Sigmoid colon (tissue), 7 donors: Measurements from ENCODE around the gene TOPBP1. TPM values are rescaled to one million over a fixed set of nuclear protein-coding genes. Genes with fewer than 3 reads are reported as not detected.

Experiments
- DNase-seq: peaks from one replicate; pipeline ENCODE4 v3.0.0-alpha.2; 2019
- H3K27ac ChIP-seq, 4 donors: fragments of 200-600 bp; sonication (generic); one replicate each; pipeline ENCODE4 v1.5.1; 2016 to 2019; ENCODE audit warnings: mild to moderate bottlenecking in 1 of 4
- H3K27me3 ChIP-seq, 3 donors: fragments of 200-600 bp; sonication (generic); one replicate each; pipeline ENCODE4 v1.5.1; 2019; ENCODE audit warnings: mild to moderate bottlenecking in 1 of 3
- H3K36me3 ChIP-seq, 4 donors: fragments of 200-600 bp; sonication (generic); one replicate each; pipeline ENCODE4 v1.5.1; 2016 to 2019
- H3K4me1 ChIP-seq, 4 donors: fragments of 200-600 bp; sonication (generic); one replicate each; pipeline ENCODE4 v1.5.1; 2017 to 2019
- H3K4me3 ChIP-seq, 4 donors: fragments of 200-600 bp; sonication (generic); one replicate each; pipeline ENCODE4 v1.5.1; 2017 to 2019; ENCODE audit warnings: mild to moderate bottlenecking in 2 of 4, moderate library complexity in 1 of 4
- H3K9me3 ChIP-seq, 4 donors: fragments of 200-600 bp in 3 of 4; sonication (generic) in 3 of 4; one replicate each; pipeline versions ENCODE4 v1.5.1 to v1.6.1; 2013 to 2019
- EP300 ChIP-seq, 4 donors: sonication (generic); formaldehyde crosslinking; IDR thresholded peaks; one replicate each; pipeline ENCODE4 v1.6.1; 2017; ENCODE audit warnings: antibody characterized with exemption in 4 of 4
- POLR2A ChIP-seq, 2 donors: fragments of 450-650 bp; IDR thresholded peaks; one replicate each; pipeline ENCODE4 v1.6.1; 2016; ENCODE audit warnings: antibody characterized with exemption in 2 of 2, mild to moderate bottlenecking in 2 of 2, moderate library complexity in 2 of 2
- POLR2AphosphoS5 ChIP-seq, 4 donors: sonication (generic); formaldehyde crosslinking; IDR thresholded peaks; one replicate each; pipeline ENCODE4 v1.6.1; 2017; ENCODE audit warnings: antibody characterized with exemption in 4 of 4
- WGBS, 2 donors: extraction: QIAGEN DNeasy Blood & Tissue Kit; methylation state at CpG; one replicate each; pipeline ENCODE4 v1.1.7; 2013; 5-methylcytosine and 5-hydroxymethylcytosine counted together
- intact Hi-C: fragments of 100-400 bp; cut with DNase I; formaldehyde crosslinking; loops from one replicate; pipeline ENCODE4 v1.15.1; 2023
- polyA plus RNA-seq, 3 donors: library from polyadenylated mRNA; stranded (reverse); fragments of 200-250 nt; gene quantifications; one replicate each; pipeline ENCODE4 v1.2.3, GENCODE V29; 2013
- total RNA-seq, 4 donors: library from RNA; depleted of rRNA; stranded (reverse); fragments of >200 nt; gene quantifications; one replicate each; pipeline ENCODE4 v1.1.0, GENCODE V29; 2016
- TF ChIP-seq, protein P1 (sequence below), 4 experiments: fragments of 450-650 bp in 3 of 4; fragments of 200-600 bp in 1 of 4; IDR thresholded peaks; one replicate each; pipeline ENCODE4 v1.5.1; 2016 to 2019; ENCODE audit warnings: antibody characterized with exemption in 4 of 4, mild to moderate bottlenecking in 3 of 4, moderate library complexity in 2 of 4
- donor health status: healthy with polysubstance abuse.
- donor health status: Bipolar disorder and iron deficiency.
- donor health status: healthy.

Gene TOPBP1
- total and polyA plus RNA-seq, 7 donors, result 4.8 to 30.2 (median 15.9) TPM

DNA sequence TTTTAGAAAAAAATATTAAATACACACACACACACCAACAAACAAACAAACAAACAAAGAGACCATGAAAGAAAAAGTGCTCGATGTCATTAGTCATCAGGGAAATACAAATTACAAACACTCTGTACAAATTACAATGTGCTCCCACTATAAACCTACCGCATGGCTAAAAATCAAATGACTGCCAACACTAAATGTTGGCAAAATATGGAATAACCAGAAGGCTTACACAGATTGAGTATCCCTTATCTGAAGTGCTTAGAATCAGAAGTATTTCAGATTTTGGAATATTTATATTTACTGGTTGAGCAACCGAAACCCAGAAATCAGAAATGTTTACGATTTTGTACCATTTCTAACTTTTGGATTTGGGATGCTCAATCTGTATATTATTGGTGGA is 54.8 kb downstream of the TOPBP1 start:
- DNase-seq, result no peak
- TF ChIP-seq POLR2AphosphoS5 (IDR thresholded peaks at IDR 0.05), result no peak
- TF ChIP-seq, protein P1, sequence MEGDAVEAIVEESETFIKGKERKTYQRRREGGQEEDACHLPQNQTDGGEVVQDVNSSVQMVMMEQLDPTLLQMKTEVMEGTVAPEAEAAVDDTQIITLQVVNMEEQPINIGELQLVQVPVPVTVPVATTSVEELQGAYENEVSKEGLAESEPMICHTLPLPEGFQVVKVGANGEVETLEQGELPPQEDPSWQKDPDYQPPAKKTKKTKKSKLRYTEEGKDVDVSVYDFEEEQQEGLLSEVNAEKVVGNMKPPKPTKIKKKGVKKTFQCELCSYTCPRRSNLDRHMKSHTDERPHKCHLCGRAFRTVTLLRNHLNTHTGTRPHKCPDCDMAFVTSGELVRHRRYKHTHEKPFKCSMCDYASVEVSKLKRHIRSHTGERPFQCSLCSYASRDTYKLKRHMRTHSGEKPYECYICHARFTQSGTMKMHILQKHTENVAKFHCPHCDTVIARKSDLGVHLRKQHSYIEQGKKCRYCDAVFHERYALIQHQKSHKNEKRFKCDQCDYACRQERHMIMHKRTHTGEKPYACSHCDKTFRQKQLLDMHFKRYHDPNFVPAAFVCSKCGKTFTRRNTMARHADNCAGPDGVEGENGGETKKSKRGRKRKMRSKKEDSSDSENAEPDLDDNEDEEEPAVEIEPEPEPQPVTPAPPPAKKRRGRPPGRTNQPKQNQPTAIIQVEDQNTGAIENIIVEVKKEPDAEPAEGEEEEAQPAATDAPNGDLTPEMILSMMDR (IDR thresholded peaks at IDR 0.05), result no peak
- TF ChIP-seq POLR2A (IDR thresholded peaks at IDR 0.05), result no peak
- TF ChIP-seq EP300 (IDR thresholded peaks at IDR 0.05), result no peak
- Histone ChIP-seq H3K9me3 (no peaks in the 10 kb centered on the region), H3K27ac (no peak overlapping the region), H3K36me3 (peaks cover 9 to 72% (median 20%) of the 10 kb centered on the region in 4 donors), H3K27me3 (no peaks in the 10 kb centered on the region), H3K4me3 (no peak overlapping the region), H3K4me1 (no peaks in the 10 kb centered on the region)
- WGBS, 2 donors, result 96 to 98% methylated on average over 4 of the region's 4 CpGs
- intact Hi-C loops, result no loop called here

DNA sequence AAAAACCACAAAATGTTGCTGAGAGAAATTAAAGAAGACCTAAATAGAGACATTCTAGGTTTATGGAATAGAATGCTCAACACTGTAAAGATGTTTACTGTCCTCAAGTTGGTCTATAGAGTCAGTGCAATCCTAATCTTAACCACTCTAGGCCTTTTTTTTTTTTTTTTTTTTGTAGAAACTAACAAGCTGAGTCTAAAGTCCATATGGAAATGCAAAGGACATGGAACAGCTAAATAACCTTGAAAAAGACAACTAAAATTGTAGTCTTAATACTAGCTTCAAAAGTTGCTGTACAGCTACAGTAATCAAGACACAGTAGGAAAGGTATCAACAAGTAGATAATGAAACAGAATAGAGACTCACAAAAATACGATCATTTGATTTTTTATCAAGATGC is 55.4 kb downstream of the TOPBP1 start:
- 98% methylated on average over 1 of the region's 1 CpG for WGBS, 2 donors
- intact Hi-C loops, result no loop called here

DNA sequence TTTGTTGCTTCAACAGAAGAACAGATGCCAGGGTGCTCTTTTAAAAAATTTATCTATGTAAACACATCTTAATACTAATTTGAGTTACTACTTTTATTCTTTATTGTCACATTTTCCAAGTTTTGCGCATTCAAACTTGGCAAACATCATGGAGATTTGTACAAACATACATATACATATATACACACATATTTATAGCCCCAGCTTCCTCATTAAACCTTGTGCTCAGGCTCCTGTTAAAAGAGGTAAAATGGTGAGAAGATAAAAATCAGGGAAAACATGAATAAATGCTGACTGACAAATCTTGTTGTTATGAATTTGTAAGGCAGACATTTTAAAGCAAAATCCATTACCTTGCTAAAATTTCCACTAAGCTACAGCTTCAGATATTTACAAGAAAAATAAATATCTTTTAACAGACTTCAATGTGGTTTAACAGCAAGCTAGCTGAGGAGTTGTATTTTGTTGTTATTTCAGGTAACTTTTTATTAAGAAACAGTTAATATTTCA is 61.1 kb downstream of the TOPBP1 start:
- peaks cover 0 to 16% (median 0%) of the 10 kb centered on the region in 4 donors for H3K36me3 ChIP-seq
- TF ChIP-seq POLR2A (IDR thresholded peaks at IDR 0.05), result no peak
- TF ChIP-seq, protein P1 (IDR thresholded peaks at IDR 0.05), result no peak
- 94 to 98% methylated on average over 1 of the region's 1 CpG for WGBS, 2 donors
- H3K4me3 ChIP-seq, result no peak overlapping the region
- no peaks in the 10 kb centered on the region for H3K9me3 ChIP-seq
- intact Hi-C loops, result no loop called here
- H3K4me1 ChIP-seq, result no peaks in the 10 kb centered on the region
- H3K27ac ChIP-seq, result no peak overlapping the region
- H3K27me3 ChIP-seq, result no peaks in the 10 kb centered on the region
- no peak for DNase-seq

More for the DNA sequence above, 55.4 kb downstream of the TOPBP1 start:
- no peak for DNase-seq
- Histone ChIP-seq H3K27me3 (no peaks in the 10 kb centered on the region), H3K4me3 (no peak overlapping the region), H3K9me3 (no peaks in the 10 kb centered on the region), H3K27ac (no peak overlapping the region), H3K4me1 (no peaks in the 10 kb centered on the region), H3K36me3 (peaks cover 9 to 66% (median 18%) of the 10 kb centered on the region in 4 donors)
- TF ChIP-seq POLR2AphosphoS5 (IDR thresholded peaks at IDR 0.05) (no peak), EP300 (IDR thresholded peaks at IDR 0.05) (no peak), POLR2A (IDR thresholded peaks at IDR 0.05) (no peak)
- TF ChIP-seq, protein P1 (IDR thresholded peaks at IDR 0.05), result no peak

DNA sequence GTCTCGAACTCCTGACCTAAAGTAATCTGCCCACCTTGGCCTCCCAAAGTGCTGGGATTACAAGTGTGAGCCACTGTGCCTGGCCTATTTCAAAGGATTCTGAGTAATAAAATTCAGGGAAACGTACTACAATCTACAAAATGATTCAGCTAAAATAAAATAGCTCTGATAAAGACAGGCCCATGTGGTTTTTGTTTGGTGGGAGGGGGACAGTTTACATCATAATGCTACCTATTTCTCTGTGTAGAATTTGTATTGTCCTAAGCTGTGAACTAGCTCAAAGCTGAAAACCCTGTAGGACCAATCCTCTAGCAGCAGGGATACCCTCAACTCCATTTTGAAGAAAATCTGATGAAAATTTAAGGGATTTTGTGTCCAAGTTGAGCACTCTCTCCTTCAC is 62.5 kb downstream of the TOPBP1 start:
- no peak for TF ChIP-seq EP300 (IDR thresholded peaks at IDR 0.05)
- TF ChIP-seq POLR2A (IDR thresholded peaks at IDR 0.05), result no peak
- TF ChIP-seq, protein P1 (IDR thresholded peaks at IDR 0.05), result no peak
- TF ChIP-seq POLR2AphosphoS5 (IDR thresholded peaks at IDR 0.05), result no peak
- Histone ChIP-seq H3K36me3 (peaks cover 0 to 5% (median 0%) of the 10 kb centered on the region in 4 donors), H3K27me3 (no peaks in the 10 kb centered on the region), H3K4me3 (no peak overlapping the region), H3K4me1 (no peaks in the 10 kb centered on the region), H3K27ac (no peak overlapping the region), H3K9me3 (no peaks in the 10 kb centered on the region)
- intact Hi-C loops, result no loop called here
- WGBS, 2 donors, result 77 to 86% methylated on average over 2 of the region's 2 CpGs
- DNase-seq, result no peak

DNA sequence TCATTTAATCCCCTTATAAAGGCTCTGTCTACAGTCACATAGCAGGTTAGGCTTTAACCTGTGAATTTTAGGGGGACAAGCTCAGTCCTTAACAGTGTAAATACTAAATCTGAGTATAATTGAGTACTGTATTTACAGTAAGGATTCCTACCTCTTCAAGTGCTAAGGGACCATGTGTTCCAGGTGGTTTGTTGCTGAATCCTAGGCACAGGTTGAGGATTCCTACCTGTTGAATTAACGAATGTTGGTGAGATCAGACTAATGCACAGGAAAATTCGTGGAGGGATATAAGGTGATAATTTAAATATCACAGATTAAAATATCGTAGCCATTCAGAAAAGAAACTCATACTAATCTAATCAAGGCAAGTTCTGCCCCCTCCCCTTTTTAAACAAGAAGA is 63.3 kb downstream of the TOPBP1 start:
- H3K4me1 ChIP-seq, result no peaks in the 10 kb centered on the region
- WGBS, 2 donors, result 94 to 95% methylated on average over 3 of the region's 3 CpGs
- no peaks in the 10 kb centered on the region for H3K36me3 ChIP-seq
- TF ChIP-seq POLR2AphosphoS5 (IDR thresholded peaks at IDR 0.05) (no peak), EP300 (IDR thresholded peaks at IDR 0.05) (no peak), POLR2A (IDR thresholded peaks at IDR 0.05) (no peak)
- TF ChIP-seq, protein P1 (IDR thresholded peaks at IDR 0.05), result no peak
- no peaks in the 10 kb centered on the region for H3K27me3 ChIP-seq
- no peaks in the 10 kb centered on the region for H3K9me3 ChIP-seq
- no peak overlapping the region for H3K4me3 ChIP-seq
- H3K27ac ChIP-seq, result no peak overlapping the region
- DNase-seq, result no peak
- intact Hi-C loops, result no loop called here
